COLO829 (cell line): ENCODE data around the gene FBLN5.
A peak's percentile ranks its signal among the peaks of the same experiment; 100 is the strongest.
"Not testable (repeated sequence)": the region's sequence is repeated elsewhere in the genome, so short reads cannot be mapped to it uniquely, and the experiment has no call there.

ENCODE experiments used
- DNase-seq: peaks from one replicate; pipeline ENCODE4 v3.0.0; 2012; ENCODE audit warnings: low spot score

Gene FBLN5

GRCh38 chr14:91861091-91861490 lies 86.4 kb downstream of the FBLN5 start:
- no peak for DNase-seq

GRCh38 chr14:91860238-91860637 lies 87.3 kb downstream of the FBLN5 start:
- DNase-seq: no peak

GRCh38 chr14:91858536-91859275 lies 88.8 kb downstream of the FBLN5 start:
- DNase-seq: peak; percentile 15

- no peak for DNase-seq
Observed at GRCh38 chr14:91857614-91858013, 89.9 kb downstream of the FBLN5 start.

- DNase-seq: no peak
Observed at GRCh38 chr14:91854327-91854934, 93.1 kb downstream of the FBLN5 start.

GRCh38 chr14:91851563-91851962 lies 95.9 kb downstream of the FBLN5 start:
- no peak for DNase-seq

GRCh38 chr14:91848504-91849001 lies 98.9 kb downstream of the FBLN5 start:
- no peak for DNase-seq

- DNase-seq: no peak
Observed at GRCh38 chr14:91847693-91848092, 99.8 kb downstream of the FBLN5 start.

- DNase-seq: no peak
Observed at GRCh38 chr14:91845652-91846051, 101.8 kb downstream of the FBLN5 start.

- not testable (repeated sequence) for DNase-seq
Observed at GRCh38 chr14:91845056-91845455, 102.4 kb downstream of the FBLN5 start.

GRCh38 chr14:91844029-91844428 lies 103.5 kb downstream of the FBLN5 start:
- no peak for DNase-seq

GRCh38 chr14:91843437-91843836 lies 104.1 kb downstream of the FBLN5 start:
- DNase-seq: no peak

GRCh38 chr14:91841065-91841464 lies 106.4 kb downstream of the FBLN5 start:
- DNase-seq: no peak

GRCh38 chr14:91839749-91840148 lies 107.7 kb downstream of the FBLN5 start:
- no peak for DNase-seq

- DNase-seq: no peak
Observed at GRCh38 chr14:91837076-91837475, 110.4 kb downstream of the FBLN5 start.

GRCh38 chr14:91835920-91836843 lies 111.3 kb downstream of the FBLN5 start:
- no peak for DNase-seq

- DNase-seq: no peak
Observed at GRCh38 chr14:91835197-91835919, 112.1 kb downstream of the FBLN5 start.

GRCh38 chr14:91834571-91834970 lies 112.9 kb downstream of the FBLN5 start:
- no peak for DNase-seq

- no peak for DNase-seq
Observed at GRCh38 chr14:91831337-91831736, 116.2 kb downstream of the FBLN5 start.

GRCh38 chr14:91830777-91831176 lies 116.7 kb downstream of the FBLN5 start:
- DNase-seq: no peak

- no peak for DNase-seq
Observed at GRCh38 chr14:91829511-91829910, 118.0 kb downstream of the FBLN5 start.

GRCh38 chr14:91827746-91828145 lies 119.7 kb downstream of the FBLN5 start:
- DNase-seq: no peak
